Chondrocyte (in vitro differentiated cells): Measurements from ENCODE around the gene PDZRN4. TPM values are rescaled to one million over a fixed set of nuclear protein-coding genes. Genes with fewer than 3 reads are reported as not detected.

Source experiments
- DNase-seq: peaks from one replicate; pipeline ENCODE4 v3.0.0; 2021; ENCODE audit warnings: mixed read lengths, low spot score
- H3K27ac Mint-ChIP-seq: one replicate; pipeline ENCODE4 v1.8.0; 2021; ENCODE audit warnings: mild to moderate bottlenecking, moderate library complexity, mixed read lengths; ENCODE audit not compliant: unreplicated experiment
- H3K27me3 Mint-ChIP-seq: 2 replicates; pipeline ENCODE4 v1.8.0; 2021; ENCODE audit warnings: low read depth, mixed read lengths
- H3K36me3 Mint-ChIP-seq: 2 replicates; pipeline ENCODE4 v1.8.0; 2021; ENCODE audit warnings: low read depth, mixed read lengths
- H3K4me1 Mint-ChIP-seq: 2 replicates; pipeline ENCODE4 v1.8.0; 2021; ENCODE audit warnings: low read depth, mild to moderate bottlenecking, mixed read lengths
- H3K4me3 Mint-ChIP-seq: one replicate; pipeline ENCODE4 v1.8.0; 2021; ENCODE audit warnings: mild to moderate bottlenecking, moderate library complexity, mixed read lengths; ENCODE audit not compliant: unreplicated experiment
- H3K9me3 Mint-ChIP-seq: 2 replicates; pipeline ENCODE4 v1.8.0; 2021; ENCODE audit warnings: low read depth, mixed read lengths
- CTCF ChIP-seq: fragments of 200-600 bp; sonication (generic); IDR thresholded peaks from 2 replicates; pipeline ENCODE4 v1.5.0; 2021; ENCODE audit warnings: antibody characterized with exemption, mild to moderate bottlenecking, moderate library complexity
- total RNA-seq: library from RNA; stranded (reverse); gene quantifications from 3 replicates; pipeline ENCODE4 v1.2.1, GENCODE V29; 2021

The PDZRN4 gene
- total RNA-seq, 1 donor from 2014 or later: 0.25 TPM

- DNase-seq: no peak
- Mint-ChIP-seq H3K27ac (no peak overlapping the region), H3K4me3 (no peak overlapping the region), H3K9me3 (peaks cover 4% of the 10 kb centered on the region), H3K27me3 (no peaks in the 10 kb centered on the region), H3K36me3 (no peaks in the 10 kb centered on the region), H3K4me1 (peaks cover 10% of the 10 kb centered on the region)
- TF ChIP-seq CTCF: no peak
These were observed 33.4 kb downstream of the PDZRN4 start for GRCh38 chr12:41221491-41221890.

- no peak for TF ChIP-seq CTCF
- H3K36me3 Mint-ChIP-seq: no peaks in the 10 kb centered on the region
- peaks cover 4% of the 10 kb centered on the region for H3K9me3 Mint-ChIP-seq
- H3K4me3 Mint-ChIP-seq: no peak overlapping the region
- DNase-seq: no peak
- no peak overlapping the region for H3K27ac Mint-ChIP-seq
- H3K27me3 Mint-ChIP-seq: no peaks in the 10 kb centered on the region
- peaks cover 8% of the 10 kb centered on the region for H3K4me1 Mint-ChIP-seq
These were observed 35.5 kb downstream of the PDZRN4 start for GRCh38 chr12:41223600-41223999.

GRCh38 chr12:41224066-41224465, 35.9 kb downstream of the PDZRN4 start:
- Mint-ChIP-seq H3K9me3 (peaks cover 4% of the 10 kb centered on the region), H3K27me3 (no peaks in the 10 kb centered on the region), H3K4me3 (no peak overlapping the region), H3K4me1 (peaks cover 6% of the 10 kb centered on the region), H3K36me3 (no peaks in the 10 kb centered on the region), H3K27ac (no peak overlapping the region)
- DNase-seq: no peak
- TF ChIP-seq CTCF: no peak

GRCh38 chr12:41225179-41225578, 37.1 kb downstream of the PDZRN4 start:
- Mint-ChIP-seq H3K27ac (no peak overlapping the region), H3K27me3 (no peaks in the 10 kb centered on the region), H3K4me3 (no peak overlapping the region), H3K4me1 (no peaks in the 10 kb centered on the region), H3K36me3 (no peaks in the 10 kb centered on the region), H3K9me3 (no peaks in the 10 kb centered on the region)
- TF ChIP-seq CTCF: no peak
- no peak for DNase-seq

GRCh38 chr12:41228066-41228820, 40.1 kb downstream of the PDZRN4 start:
- H3K4me3 Mint-ChIP-seq: no peak overlapping the region
- H3K27ac Mint-ChIP-seq: no peak overlapping the region
- DNase-seq: no peak
- H3K36me3 Mint-ChIP-seq: no peaks in the 10 kb centered on the region
- H3K9me3 Mint-ChIP-seq: no peaks in the 10 kb centered on the region
- no peaks in the 10 kb centered on the region for H3K4me1 Mint-ChIP-seq
- H3K27me3 Mint-ChIP-seq: no peaks in the 10 kb centered on the region
- no peak for TF ChIP-seq CTCF
